AG10803 (cell line): ENCODE results near the gene CST3.
A peak's percentile ranks its signal among the peaks of the same experiment; 100 is the strongest.
"Not testable (repeated sequence)": the region's sequence is repeated elsewhere in the genome, so short reads cannot be mapped to it uniquely, and the experiment has no call there.

ENCODE experiments used
- DNase-seq: peaks from one replicate; pipeline ENCODE4 v3.0.0; 2010; ENCODE audit warnings: low read depth
- H3K4me3 ChIP-seq: 2 replicates; pipeline ENCODE4 v1.5.1; 2011; ENCODE audit warnings: mild to moderate bottlenecking, low read length, control low read depth
- TF ChIP-seq, protein P1 (sequence below): conservative IDR thresholded peaks from 2 replicates; pipeline ENCODE4 v1.5.1; 2011; ENCODE audit warnings: mild to moderate bottlenecking, low read length, control low read depth, inconsistent platforms

Gene CST3, protein sequence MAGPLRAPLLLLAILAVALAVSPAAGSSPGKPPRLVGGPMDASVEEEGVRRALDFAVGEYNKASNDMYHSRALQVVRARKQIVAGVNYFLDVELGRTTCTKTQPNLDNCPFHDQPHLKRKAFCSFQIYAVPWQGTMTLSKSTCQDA

GRCh38 chr20:23637282-23638221 is at the start of gene CST3:
Gene CST3, minus strand, starts transcription at chr20:23637955. Its CDS starts 93 bp downstream, at chr20:23637862.
- peak; percentile 88 for DNase-seq
- H3K4me3 ChIP-seq: peak within 1 kb of the TSS; percentile 75
- TF ChIP-seq, protein P1, sequence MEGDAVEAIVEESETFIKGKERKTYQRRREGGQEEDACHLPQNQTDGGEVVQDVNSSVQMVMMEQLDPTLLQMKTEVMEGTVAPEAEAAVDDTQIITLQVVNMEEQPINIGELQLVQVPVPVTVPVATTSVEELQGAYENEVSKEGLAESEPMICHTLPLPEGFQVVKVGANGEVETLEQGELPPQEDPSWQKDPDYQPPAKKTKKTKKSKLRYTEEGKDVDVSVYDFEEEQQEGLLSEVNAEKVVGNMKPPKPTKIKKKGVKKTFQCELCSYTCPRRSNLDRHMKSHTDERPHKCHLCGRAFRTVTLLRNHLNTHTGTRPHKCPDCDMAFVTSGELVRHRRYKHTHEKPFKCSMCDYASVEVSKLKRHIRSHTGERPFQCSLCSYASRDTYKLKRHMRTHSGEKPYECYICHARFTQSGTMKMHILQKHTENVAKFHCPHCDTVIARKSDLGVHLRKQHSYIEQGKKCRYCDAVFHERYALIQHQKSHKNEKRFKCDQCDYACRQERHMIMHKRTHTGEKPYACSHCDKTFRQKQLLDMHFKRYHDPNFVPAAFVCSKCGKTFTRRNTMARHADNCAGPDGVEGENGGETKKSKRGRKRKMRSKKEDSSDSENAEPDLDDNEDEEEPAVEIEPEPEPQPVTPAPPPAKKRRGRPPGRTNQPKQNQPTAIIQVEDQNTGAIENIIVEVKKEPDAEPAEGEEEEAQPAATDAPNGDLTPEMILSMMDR: no peak

GRCh38 chr20:23686046-23686750 is 48.4 kb upstream of the CST3 start:
- TF ChIP-seq, protein P1: no peak
- H3K4me3 ChIP-seq: no peak overlapping the region
- DNase-seq: no peak

- not testable (repeated sequence) for H3K4me3 ChIP-seq, DNase-seq
Measured at GRCh38 chr20:23685529-23685896, 47.8 kb upstream of the CST3 start.

- H3K4me3 ChIP-seq: no peak overlapping the region
- TF ChIP-seq, protein P1: no peak
- DNase-seq: no peak
Measured at GRCh38 chr20:23684261-23684660, 46.5 kb upstream of the CST3 start.

DNA sequence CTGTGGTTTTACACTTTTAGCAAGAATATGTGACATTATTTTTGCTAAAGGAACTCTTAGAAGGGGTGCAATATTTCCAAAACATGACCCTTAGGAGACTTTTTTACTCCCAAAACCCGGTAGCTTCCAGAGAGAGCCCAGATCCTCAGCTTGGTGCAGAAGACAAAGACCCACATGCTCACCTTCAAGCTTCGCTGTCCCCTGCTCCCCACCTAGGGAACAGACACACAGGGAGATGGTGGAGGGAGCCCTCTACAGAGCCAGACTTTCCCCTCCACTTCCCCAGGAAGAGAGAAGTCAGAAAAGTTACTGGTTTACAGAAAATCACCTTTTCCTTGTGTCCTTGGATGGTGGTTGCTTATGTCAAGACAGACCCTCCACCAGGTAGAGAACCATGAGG is 46.1 kb upstream of the CST3 start:
- no peak for DNase-seq
- TF ChIP-seq, protein P1: no peak
- H3K4me3 ChIP-seq: no peak overlapping the region

DNA sequence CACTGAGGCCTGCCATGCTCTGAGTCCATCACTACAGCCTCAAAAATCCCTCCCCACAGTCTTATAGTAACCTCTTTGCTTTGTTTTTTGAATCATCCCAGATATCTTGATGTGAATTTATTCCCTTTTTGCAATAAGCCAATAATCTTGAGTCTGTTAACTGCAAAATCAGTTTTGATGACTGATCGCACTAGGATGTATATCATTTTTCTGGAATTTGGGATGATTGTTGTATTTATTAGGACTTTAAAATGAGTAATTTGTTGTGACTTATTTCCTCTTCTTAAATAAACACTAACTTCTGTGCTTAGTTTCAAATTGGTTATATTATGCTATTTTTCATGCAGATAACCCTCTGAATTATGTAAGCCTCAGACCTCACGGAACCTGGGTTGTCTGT is 45.5 kb upstream of the CST3 start:
- TF ChIP-seq, protein P1: no peak
- no peak for DNase-seq
- no peak overlapping the region for H3K4me3 ChIP-seq

- TF ChIP-seq, protein P1: no peak
- no peak overlapping the region for H3K4me3 ChIP-seq
- DNase-seq: no peak
Measured at GRCh38 chr20:23680146-23680545, 42.4 kb upstream of the CST3 start.
